Spleen (tissue), 7 donors: ENCODE results near the gene SLC2A14.

Experiments used
- POLR2AphosphoS5 ChIP-seq, 3 donors: sonication (generic); formaldehyde crosslinking; IDR thresholded peaks; one replicate each; pipeline ENCODE4 v1.5.1; 2017; ENCODE audit warnings: antibody characterized with exemption in 3 of 3
- TF ChIP-seq, protein P1 (sequence below), 11 experiments: fragments of 200-600 bp in 7 of 11; fragments of 450-650 bp in 4 of 11; sonication (generic) in 4 of 11; IDR thresholded peaks in 8 of 11; conservative IDR thresholded peaks in 3 of 11; 1 replicate in 7 of 11; 2 replicates in 4 of 11; pipeline versions ENCODE4 v1.4.0 to v1.8.0; 2016 to 2021; ENCODE audit warnings: antibody characterized with exemption in 11 of 11, inconsistent platforms in 4 of 11, mild to moderate bottlenecking in 1 of 11
- donor health status: DM: no; HTN: no; CAD: no; lungs with moderate emphysema.
- donor health status: DM: no; HTN: no; CAD: no.
- donor health status: DM: no; HTN: no; CAD: no.

DNA sequence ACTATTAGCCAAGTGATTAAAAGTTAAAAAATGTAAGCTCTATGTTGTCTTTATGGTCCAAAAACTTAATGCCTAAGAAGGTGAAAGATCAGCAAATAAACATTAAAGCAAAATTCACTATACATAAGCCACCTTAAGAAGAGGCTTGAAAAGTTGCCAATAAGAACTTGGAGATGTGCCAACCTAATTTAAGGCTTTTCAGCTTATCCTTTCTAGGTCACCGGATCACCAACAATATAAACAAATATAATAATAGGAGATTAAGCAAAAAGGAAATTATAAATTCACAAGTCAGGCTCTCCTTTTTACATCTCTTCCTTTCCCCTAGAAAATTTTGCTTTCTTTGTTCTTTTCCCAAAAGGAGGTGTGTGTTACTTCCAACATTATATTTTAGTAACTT, 32.4 kb upstream of the SLC2A14 start:
- TF ChIP-seq POLR2AphosphoS5 (IDR thresholded peaks at IDR 0.05) = no peak
- TF ChIP-seq, protein P1, sequence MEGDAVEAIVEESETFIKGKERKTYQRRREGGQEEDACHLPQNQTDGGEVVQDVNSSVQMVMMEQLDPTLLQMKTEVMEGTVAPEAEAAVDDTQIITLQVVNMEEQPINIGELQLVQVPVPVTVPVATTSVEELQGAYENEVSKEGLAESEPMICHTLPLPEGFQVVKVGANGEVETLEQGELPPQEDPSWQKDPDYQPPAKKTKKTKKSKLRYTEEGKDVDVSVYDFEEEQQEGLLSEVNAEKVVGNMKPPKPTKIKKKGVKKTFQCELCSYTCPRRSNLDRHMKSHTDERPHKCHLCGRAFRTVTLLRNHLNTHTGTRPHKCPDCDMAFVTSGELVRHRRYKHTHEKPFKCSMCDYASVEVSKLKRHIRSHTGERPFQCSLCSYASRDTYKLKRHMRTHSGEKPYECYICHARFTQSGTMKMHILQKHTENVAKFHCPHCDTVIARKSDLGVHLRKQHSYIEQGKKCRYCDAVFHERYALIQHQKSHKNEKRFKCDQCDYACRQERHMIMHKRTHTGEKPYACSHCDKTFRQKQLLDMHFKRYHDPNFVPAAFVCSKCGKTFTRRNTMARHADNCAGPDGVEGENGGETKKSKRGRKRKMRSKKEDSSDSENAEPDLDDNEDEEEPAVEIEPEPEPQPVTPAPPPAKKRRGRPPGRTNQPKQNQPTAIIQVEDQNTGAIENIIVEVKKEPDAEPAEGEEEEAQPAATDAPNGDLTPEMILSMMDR (IDR thresholded peaks at IDR 0.05 in 8 of 11, conservative IDR thresholded peaks at IDR 0.05 in 3 of 11) = no peak
